HG02943 (cell line): ENCODE data around the gene SMPD3.
A peak's percentile ranks its signal among the peaks of the same experiment; 100 is the strongest.

Experiments used
- ATAC-seq: cut with Tn5 transposase; IDR thresholded peaks from one replicate; pipeline ENCODE4 v1.9.1; 2021; ENCODE audit warnings: mild to moderate bottlenecking, low read depth, moderate library complexity; ENCODE audit not compliant: unreplicated experiment

Gene SMPD3

GRCh38 chr16:68372806-68373205 is 75.5 kb downstream of the SMPD3 start:
- no peak for ATAC-seq

DNA sequence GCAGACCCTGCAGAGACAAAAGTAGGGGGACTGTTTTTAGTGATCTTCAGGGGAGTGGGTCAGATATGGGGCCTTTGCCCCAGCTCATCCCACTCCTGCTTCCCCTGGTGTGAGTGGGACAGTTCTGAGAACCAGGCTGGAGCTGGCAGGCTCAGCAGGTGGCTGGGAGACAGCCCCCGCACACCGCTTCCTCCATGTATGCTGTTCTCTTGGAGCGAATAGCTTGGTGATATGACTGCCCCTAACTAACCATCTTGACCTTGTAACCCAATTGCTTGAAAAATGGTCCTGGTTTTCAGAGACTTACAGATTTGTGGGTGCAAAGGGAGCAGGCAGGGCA is 76.0 kb downstream of the SMPD3 start:
- no peak for ATAC-seq

DNA sequence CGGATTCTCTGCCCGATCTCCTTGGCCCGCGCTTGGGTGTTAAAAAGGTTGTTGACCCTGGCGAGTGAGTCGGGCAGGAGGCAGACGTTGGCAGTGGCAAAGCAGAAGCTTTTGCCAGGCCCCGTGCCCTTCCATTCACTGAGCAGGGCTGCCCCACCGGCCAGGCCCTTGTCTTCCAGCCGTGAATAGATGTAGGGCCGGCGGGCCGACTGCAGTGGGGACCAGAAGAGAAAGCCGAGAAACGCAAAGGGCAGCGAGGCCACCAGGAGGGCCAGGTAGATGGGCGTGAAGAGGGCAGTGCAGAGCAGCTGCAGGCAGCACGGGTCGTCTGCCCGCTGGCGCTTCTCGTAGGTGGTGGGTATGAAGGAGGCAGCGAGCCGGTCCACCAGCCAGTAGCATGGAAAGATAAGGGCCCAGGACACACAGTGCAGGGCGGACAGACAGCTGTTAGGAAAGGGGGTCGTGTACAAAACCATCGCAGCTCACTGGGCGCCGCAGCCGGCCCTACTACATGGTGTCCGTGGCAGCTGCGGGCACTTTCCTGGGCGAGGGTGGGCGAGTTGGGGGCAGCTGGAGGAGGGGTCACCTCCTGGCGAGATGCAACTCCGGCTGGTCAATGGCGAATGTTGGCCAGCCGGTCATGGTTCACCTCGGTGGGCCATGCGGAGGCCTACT is 76.5 kb downstream of the SMPD3 start:
- no peak for ATAC-seq

- ATAC-seq = no peak
Observed at GRCh38 chr16:68371276-68371651, 77.0 kb downstream of the SMPD3 start.

DNA sequence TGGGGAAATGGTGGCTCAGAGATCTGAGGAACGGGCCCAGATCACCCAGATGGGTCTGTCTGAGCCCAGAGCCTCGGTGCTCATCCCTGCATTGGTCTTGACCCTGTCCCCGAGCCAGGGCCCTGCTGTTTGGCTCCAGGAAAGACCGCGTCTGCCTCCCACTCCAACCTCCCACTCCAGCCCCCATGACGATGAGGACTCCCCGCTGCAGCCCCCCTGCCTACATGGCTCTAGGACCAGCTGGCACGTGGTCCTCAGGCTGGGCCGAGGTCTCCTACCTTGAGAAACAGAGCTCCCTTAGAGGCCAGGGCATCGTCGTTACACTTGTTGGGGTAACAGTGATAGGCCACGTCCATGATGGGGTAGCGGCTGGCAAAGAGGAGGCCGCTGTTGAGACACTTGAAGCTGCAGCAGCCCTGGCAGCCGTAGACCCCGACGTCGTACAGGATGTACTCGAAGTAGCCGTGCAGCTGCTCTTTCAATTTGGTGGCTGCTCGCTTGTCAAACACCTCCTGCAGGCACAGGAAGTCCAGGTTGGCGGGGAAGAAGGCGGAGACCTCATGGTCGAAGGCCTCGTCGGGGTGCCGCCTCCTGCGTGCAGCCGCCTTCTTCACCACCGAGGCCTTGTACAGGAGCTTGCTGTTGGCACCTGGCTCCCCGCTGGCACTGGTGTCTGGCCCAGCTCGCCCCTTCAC is 77.6 kb downstream of the SMPD3 start:
- ATAC-seq = no peak

GRCh38 chr16:68369697-68370580 is 78.4 kb downstream of the SMPD3 start:
- peak; percentile 54 for ATAC-seq

DNA sequence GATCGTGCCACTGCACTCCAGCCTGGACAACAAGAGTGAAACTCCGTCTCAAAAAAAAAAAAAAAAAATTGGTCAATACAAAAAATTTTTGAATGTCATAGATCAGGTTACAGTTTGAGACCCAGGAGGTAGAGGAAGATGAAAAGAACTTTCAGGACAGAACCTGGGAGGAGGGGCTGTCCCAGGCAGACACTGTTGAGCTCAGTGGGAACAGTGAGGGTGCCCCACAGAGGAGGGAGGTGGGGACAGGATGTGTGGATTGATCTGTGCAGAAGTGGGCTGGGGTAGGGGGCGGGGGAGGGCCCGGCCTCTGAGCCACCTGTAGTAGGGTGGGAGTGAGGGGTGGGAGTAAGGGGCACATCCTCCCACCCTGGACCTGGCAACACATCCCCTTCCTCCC is 79.1 kb downstream of the SMPD3 start:
- no peak for ATAC-seq

GRCh38 chr16:68368301-68368888 is 79.9 kb downstream of the SMPD3 start:
- no peak for ATAC-seq

DNA sequence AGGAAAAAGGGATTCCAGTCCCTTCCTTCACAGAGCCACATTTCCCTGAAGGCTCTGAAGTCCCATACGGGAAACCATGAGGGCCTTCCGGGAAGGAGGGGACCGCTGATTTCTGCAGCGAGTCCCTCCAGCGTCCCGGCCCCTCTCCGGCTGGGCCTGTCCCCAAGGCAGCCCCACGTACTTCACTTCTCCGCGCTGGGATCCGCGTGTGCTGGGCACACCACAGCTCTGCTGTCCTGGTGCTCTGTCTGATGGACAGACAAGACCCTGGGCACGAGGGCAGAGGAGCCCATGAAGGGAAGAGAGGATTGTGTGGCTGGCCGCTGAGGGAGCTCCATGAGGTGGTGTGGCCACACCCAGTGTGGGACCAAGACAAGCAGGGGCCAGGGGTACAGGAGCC is 80.4 kb downstream of the SMPD3 start:
- ATAC-seq = no peak

DNA sequence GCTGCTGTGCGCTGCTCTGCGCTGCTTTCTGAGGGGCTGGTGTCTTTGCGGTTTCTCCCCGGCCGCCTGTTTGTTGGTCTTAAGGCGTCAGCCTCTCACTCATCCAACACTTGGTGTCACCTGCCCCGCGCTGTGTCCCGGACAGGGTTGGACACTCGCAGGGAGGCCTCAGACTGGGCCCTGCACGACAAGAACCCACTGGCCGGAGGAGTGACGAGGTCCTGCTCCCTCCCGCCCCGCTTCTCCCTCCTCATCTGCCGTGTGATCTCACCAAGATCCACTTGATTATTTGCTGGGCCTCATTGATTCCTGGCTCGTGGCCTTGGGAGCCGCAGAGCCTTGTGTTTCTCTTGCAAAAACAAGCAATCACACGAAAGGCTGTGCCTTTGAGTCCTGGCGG is 80.9 kb downstream of the SMPD3 start:
- ATAC-seq = no peak

DNA sequence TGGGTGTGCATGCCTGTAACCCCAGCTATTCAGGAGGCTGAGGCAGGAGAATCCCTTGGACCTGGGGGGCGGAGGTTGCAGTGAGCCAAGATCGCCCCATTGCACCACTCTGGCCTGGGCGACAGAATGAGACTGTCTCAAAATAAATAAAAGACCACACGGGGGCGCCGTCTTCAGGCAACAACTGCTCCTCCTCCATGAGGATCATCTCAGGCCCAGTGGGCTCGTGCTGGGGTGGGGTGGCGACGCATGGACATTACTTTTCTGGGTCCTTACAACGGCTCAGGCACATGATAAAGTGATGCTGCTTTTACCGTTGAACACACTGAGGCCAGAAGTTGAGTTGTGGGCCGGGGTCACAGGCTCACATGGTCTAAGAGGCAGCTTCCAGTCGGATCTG is 81.3 kb downstream of the SMPD3 start:
- no peak for ATAC-seq

- no peak for ATAC-seq
Observed at GRCh38 chr16:68366062-68366461, 82.2 kb downstream of the SMPD3 start.

GRCh38 chr16:68365167-68365817 is 83.0 kb downstream of the SMPD3 start:
- ATAC-seq = no peak

DNA sequence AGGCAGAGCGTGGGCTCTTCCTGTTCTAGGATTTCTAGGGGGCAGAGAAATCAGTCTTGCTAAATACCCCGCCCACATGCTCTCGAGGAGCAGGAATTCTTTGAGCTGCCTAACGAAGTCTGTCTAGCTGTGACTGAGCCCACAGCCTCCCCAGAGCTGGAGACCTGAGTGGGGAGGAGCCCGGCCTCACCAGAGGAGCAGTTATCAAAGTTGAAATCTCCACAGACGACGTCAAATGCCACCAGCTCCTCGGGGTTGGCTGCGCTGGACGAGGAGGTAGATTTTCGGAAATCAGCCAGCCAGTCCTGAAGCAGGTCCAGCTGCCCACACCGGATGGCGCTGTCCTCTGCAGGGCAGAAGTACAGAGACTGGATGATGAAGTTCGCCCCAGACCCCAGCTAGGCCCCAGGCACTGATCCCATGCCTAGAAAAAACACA is 83.7 kb downstream of the SMPD3 start:
- ATAC-seq = no peak

- no peak for ATAC-seq
Observed at GRCh38 chr16:68363658-68364521, 84.4 kb downstream of the SMPD3 start.

DNA sequence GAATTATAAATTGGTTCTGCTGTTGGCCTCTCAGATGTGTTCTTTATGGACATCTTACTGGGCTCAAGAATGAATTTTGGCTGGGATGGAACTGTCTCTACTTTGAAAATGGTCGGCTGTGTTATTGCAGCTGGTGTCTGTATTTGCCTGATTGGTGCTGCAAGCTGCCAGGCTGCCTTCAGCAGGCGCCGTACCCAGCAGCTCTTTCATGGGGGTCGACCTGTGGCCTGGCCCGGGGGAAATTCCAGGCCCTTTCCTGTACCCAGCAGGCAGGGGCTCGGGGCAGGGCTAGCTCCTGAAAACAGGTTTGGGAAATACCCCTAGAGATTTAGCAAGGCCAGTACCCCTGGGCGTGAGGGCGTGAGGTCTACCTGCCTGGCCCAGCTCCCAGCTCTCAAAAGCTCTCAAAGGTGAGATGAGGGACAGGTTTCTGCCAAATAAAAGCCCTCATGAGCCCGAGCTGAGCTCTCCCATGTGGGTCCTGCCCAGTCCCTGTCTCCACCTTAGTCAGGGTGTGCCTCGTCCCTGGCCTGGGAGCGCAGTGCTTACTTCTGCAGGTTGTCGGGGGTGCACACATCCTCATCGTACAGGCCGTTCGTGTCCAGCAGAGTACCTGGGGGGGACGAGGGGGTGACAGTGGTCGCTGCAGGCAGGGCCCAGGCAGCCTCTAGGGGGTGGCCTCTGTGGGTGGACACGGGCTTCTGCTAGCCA is 85.2 kb downstream of the SMPD3 start:
- ATAC-seq = no peak

GRCh38 chr16:68362262-68362913 is 85.9 kb downstream of the SMPD3 start:
- ATAC-seq = no peak

DNA sequence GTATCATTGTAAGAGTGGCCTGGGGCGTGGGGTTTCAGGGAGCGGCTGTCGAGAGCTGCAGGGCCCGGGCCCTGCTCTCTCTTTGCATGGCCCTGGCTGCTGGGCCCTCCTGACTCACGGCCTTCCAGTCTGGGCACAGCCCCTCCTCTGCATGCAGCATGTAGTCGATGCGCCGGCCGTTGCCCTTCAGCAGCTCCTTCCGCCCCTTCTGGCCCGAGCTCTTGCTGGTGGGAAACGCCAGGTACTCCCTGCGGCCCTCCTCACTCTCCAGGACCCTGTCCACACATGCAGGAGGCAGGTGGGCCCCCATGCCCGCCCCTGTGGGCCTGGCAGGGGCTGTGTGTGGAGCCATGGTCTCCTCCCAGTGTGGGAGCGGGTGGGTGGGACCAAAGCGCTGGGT is 86.8 kb downstream of the SMPD3 start:
- ATAC-seq = no peak

- ATAC-seq = no peak
Observed at GRCh38 chr16:68360956-68361355, 87.4 kb downstream of the SMPD3 start.
